Erythroblast (primary cell): ENCODE data around the gene STX7.

Source experiments
- DNase-seq, 2 experiments: peaks; one replicate each; lab custom pipeline; 2025; lab: John Stamatoyannopoulos, UW
- GATA1 ChIP-seq: IDR thresholded peaks from 2 replicates; pipeline ENCODE4 v1.6.1; 2011; ENCODE audit warnings: low read depth, mild to moderate bottlenecking, control low read depth, low read length, moderate library complexity
- POLR2A ChIP-seq: IDR thresholded peaks from 2 replicates; pipeline ENCODE4 v1.6.1; 2011; ENCODE audit warnings: mild to moderate bottlenecking, low read length

Gene STX7

DNA sequence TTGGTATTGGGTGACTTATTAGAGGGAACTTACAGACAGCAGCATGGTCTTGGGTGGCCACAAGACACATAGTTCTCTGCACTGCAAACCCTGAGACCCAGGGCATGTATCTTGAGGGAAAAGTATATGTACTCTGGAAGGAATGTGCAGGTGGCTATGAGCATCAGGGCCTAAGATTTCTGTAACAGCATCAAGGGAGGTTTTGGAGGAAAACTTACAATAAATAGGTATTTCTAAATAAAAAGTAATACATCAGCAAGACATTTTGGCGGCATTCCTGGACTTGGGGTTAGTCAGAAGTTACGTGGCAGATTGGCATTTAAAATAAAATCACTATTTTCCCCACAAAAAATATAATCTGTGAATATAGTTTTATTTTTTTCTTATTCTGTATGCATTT is 8.0 kb upstream of the STX7 start:
- TF ChIP-seq GATA1: no peak
- TF ChIP-seq POLR2A: no peak
- DNase-seq: no peak

DNA sequence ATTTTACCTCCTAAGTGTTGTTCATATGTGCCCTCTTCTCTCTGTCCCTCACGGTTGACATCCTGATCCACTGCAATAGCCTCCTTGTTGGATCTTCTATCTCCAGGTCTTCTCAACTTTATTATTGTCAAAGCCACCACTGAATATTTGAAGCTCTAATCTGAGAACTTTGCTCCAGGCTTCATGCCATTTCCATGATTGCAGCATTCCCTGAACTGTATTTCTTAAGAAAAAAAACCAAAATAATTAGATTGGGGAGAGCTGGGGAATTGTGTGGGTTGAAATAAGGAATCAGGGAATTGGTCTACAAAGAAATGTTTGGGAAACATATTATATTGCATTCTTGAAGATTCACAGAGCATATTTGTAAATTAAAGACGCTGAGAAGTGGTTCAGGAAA is 2.5 kb upstream of the STX7 start:
- no peak for TF ChIP-seq GATA1
- TF ChIP-seq POLR2A: no peak
- no peak for DNase-seq

DNA sequence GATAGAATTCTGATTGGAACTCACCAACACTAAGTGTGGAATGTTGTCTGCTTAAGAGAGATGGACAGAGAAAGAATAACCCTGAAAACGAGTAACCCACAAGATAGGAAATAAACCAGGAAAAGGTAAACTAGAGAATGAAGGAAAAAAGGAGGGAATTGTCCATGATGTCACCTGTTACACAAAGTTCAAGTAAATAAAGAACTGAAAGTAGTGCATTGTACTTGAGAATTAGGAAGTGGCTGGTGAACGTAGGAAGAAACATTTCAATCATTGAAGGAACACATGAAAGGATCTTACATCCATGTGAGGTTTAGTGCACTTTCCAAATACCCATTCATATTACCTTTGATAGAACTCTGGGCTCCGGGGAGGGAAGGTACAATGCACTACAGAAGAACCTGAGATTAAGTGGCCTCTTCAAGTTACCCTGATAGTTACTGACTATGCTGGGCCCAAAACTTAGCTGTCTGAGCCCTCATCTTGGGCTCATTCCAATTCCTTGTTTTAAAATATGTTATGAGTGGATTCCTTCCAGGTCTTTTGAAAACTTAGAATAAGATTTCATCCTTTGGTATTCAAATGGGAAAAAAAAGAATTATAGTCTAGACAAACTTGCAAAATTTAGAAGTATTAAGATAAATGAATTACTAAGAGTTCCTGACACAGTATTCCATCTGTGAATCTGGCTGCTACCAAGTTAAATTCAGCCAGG is 1.1 kb upstream of the STX7 start:
- TF ChIP-seq GATA1: no peak
- no peak for TF ChIP-seq POLR2A
- peak; percentile 3 to 19 for DNase-seq

DNA sequence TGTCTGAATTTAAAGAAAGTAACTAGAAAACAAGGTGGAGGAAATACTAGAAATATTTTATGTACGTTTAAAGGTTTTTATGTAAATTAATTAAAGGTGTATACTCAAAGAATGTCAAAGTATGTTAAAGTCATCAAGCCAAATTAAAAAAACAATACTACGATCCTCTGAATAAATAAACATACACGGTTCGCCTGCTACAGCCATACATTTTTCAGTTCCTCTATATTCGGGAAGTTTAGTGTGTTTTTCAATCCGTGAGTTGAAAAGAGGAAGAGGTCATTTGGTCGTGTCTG is 626 bp downstream of the STX7 start:
- TF ChIP-seq POLR2A (no peak), GATA1 (no peak)
- DNase-seq: no peak

DNA sequence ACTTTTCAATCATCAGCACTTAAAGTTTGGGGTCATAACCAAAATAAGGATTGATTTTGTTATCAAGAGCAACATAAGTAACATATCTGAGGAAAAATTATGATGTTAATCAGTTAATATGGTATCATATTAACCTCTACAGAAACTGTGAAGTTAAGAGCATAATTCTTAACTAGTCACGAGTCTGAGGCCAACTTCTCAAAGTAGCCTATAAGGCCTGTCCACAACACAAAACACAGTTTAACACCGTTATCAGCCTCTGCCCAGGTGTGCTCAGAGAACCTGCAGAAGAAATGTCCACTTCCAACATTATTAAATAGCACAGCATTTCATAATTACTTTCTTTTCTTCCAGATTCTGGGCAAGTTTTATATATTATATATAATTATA is 1.1 kb downstream of the STX7 start:
- peak; percentile 35 to 46 for DNase-seq
- no peak for TF ChIP-seq GATA1
- TF ChIP-seq POLR2A: no peak

DNA sequence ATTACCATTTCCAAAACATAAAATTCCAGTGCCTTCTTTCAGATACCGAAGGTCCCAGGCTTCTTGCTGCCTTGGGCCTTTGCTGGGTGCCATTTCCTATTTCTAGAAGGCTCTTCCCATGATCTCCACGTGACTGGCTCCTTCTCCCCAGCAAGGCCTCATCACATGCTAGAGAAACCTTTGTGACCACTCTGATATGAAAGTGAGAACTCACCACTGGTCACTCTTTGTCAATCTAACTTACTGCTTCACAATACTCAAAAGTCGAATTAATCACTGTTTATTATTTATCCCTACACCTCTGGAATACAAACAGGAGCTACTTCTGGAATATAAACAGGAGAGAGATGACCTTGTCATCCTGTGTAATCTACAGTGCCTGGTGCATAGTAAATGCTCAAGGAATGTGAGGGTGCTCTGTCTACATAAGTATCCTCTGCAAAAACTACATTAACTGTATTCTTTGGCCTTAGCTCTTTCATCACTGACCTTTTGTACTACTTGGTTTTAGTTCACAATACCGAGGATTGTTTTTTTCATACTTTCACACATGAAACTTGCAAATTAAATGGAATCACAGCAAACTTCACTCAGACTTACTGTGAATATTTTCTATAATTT is 1.6 kb downstream of the STX7 start:
- peak; percentile 36 to 51 for DNase-seq
- TF ChIP-seq POLR2A: no peak
- TF ChIP-seq GATA1: no peak

DNA sequence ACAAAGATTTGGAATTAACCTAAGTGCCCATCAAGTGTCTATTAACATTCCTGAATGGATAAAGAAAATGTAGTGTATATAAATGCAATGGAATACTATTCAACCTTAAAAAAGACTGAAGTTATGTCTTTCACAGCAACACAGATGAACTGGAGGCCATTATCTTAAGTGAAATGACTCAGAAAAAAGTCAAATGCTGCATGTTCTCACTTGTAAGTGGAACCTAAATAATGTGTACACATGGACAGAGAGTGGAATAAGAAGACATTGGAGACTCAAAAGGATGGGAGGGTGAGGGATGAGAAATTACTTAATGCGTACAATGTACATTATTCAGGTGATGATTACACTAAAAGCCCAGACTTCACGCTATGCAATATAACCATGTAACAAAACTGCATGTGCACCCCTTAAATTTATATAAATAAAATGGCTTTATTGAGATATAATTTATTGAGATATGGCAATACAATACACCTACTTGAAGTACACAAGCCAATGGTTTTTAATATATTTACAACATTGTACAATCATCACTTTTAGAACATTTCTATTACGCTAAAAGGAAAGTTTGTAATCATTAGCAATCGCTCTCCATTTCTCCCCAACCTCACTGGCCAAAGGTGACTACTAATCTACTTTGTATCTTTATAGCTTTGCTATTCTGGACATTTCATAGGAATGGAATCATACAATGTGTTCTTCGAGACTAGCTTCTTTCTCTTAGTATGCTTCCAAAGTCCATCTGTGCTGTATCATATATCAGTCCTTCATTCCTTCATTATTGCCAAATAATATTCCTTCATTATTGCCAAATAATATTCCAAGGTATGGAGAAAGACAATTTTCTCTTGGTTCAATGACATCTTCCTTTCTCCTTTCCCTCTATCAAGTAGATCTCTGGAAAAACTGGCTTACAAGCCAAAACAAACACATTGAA is 5.8 kb downstream of the STX7 start:
- DNase-seq: no peak
- TF ChIP-seq POLR2A (no peak), GATA1 (no peak)

DNA sequence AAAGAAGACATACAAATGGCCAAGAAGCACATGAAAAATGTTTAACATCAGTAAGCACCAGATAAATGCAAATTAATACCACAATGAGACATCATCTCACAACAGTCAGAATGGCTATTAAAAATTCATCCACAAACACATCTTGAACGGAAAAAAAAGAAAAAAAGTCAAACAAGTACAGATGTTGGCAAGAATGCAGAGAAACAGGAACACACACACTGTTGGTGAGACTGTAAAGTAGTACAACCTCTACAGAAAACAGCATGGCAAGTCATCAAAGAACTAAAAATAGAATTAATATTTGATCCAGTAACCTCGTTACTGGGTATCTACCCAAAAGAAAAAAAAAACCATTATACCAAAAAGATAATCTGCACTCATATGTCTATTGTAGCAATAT is 6.5 kb downstream of the STX7 start:
- no peak for DNase-seq

DNA sequence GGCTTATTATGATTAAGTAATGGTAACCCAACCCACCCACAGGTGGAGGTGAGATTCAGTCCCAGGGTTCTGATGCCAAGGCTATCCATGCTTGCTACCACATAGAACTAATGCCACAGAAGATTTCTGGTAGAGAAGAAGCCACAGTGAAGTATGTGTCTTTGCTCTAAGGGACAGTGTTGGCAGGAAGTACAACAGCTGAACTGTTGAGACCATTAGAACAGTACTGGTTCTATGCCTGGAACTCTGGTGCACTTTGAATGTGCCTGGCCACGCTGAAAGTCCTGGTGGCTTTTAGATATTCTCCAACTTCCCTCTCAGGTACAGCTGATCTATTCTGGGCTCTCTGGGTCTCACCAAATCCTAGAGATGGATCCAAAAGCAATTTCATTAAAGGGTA is 7.8 kb downstream of the STX7 start:
- no peak for DNase-seq
- no peak for TF ChIP-seq GATA1
- TF ChIP-seq POLR2A: no peak

More for the DNA sequence above, 6.5 kb downstream of the STX7 start:
- TF ChIP-seq GATA1: no peak
- no peak for TF ChIP-seq POLR2A

DNA sequence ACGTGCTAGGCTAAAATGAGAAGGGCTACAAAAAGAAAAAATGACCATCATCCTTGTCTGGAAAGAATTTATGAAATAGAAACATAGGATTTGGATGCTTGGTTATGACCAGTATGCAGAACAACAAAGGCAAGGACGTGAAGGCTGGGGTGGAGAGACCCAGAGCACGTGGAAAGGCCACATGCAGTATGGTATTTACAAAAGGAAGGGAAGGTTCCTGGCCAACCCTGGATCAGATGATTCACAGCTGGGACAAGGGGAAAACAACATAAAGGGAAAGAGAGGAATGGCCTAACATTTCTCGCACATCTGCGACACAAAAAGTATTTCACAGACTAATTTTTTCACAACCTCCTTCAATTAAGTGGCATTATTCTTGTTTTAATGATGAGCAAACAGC is 8.2 kb downstream of the STX7 start:
- TF ChIP-seq POLR2A (no peak), GATA1 (no peak)
- no peak for DNase-seq

DNA sequence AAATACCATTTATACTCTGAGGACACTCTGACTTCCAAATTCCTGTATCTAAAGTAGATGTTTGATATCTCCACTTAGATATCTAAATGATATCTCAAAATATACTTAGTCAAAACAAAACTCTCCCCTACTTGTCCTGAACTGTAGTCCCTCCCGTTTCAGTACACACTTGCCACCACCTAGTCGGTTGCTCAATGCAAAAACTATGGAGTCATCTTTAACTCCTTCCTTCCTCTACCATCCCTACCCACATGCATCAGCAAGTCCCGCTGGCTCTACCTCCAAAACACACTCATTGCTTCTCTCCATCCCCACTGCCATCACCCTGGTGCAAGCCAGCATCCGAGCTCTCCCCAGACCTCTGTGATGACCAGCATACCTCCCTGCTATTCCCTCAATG is 13.2 kb downstream of the STX7 start:
- DNase-seq: peak; percentile 2 to 11
- no peak for TF ChIP-seq GATA1
- TF ChIP-seq POLR2A: no peak

DNA sequence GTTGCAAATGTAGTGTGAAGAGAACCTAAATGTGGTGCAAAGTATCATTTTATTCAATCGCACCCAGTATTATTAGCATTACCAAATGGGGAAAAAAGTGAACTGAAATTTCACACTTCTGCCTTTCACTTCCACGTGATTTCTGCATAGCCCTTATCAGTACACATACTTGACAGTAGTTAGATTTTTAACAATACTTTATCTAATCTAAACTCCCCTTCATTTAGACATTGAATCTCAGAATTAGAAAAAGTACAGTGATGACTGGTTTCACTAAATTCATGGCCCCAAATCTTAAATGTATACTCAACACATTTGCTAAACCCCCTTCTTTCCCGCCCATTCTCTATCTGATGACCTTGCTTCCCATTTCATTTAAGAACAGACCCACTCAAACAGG is 14.3 kb downstream of the STX7 start:
- DNase-seq: no peak
- TF ChIP-seq POLR2A (no peak), GATA1 (no peak)

DNA sequence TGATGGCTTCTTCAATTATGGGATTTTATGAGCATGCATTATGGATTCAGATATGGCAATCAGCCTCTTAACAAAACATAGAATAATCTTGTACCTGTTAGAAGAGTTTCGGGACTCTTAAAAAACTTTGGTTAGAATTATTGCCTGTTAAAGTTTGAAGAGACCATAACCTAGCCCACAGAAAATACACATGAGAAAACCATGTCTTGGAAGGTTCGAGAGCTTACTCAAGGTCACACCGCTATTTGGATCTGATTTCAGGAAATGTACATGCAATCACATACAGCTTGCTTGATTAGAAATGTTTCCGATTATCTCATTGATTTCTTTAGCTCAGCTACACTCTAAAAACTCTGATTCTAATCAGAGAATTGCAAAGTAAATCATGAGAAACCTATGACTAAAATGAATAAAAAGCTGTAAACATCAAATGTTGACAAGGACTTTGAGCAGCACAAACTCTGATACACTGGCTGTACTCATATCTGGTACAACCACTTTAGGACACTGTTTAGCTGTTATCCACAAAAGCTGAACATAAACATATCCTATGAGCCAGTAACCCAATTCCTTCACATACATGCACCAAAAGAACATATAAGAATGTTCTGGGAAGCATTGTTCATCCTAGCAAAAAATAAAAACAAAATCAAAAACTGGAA is 16.3 kb downstream of the STX7 start:
- TF ChIP-seq GATA1: no peak
- TF ChIP-seq POLR2A: no peak

More for the DNA sequence above, 16.3 kb downstream of the STX7 start:
- DNase-seq: no peak
